ENCODE results near the gene PLD1.

PLD1 gene

GRCh38 chr3:171557173-171557572, 253.1 kb downstream of the PLD1 start:
- DNase-seq = no peak

DNA sequence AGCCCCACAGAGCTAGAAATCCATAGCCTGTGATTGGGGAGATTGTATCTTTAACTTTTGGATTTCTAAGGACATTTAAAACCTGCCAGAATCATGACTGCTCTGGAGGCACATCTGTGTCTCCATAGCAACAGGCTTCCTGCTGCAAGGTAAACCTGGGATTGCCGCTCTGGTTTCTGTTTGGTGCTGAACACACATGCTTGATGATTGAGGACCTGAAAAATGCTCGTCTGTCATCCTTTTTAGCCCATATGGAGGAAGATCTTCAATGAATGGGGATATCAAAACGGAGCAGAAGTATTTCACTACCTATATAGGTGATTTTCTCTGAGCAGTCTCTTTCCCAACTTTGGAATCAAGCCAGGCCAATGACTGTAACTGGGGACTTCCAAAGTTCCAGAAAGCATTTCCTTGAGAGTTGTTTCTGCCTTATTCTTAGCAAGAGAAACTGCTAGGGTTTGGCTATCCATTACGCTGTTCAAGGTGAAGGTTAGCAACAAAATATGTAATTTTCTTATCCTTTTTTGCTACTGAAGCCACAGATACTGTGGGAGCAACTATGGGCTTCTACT, 253.6 kb downstream of the PLD1 start:
- DNase-seq = no peak

GRCh38 chr3:171556148-171556547, 254.1 kb downstream of the PLD1 start:
- DNase-seq = no peak

DNA sequence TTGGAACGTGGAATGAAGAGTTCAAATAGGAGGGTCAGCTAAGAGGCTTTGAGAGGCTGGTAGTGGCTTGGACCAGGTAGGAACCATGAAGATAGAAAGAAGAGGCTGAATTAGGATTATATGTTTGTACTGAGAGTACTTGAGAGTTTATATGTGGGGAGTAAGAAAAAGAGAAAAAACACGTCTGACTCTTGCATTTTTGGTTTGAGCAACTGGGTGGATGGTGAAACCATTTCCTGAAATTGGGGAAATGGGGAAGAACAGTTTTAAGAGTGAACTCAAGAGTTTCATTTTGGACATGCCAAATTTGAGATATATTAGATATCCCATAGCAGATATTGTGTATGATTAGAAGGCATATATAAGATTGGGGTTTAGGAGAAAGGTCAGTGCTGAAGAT, 257.2 kb downstream of the PLD1 start:
- DNase-seq = no peak

DNA sequence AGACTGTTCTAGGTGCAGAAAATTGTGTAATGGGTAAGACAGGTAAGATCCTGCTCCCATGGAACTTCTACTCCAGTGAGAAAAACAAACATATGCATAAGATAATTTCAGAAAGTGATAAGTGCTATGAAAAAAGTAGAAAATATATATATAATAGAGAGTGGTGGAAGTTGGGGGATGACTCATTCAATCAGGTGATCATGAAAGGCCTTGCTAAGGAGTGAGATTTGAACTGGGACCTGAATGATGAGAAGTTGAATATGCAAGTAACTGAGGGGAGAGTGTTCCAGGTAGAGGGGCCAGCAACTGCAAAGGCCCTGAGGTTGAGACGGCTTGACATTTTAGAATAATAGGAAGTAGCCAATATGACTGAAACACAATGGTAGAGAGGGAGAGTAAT, 257.8 kb downstream of the PLD1 start:
- DNase-seq = no peak

- no peak for DNase-seq
These were observed 259.0 kb downstream of the PLD1 start for GRCh38 chr3:171551296-171551695.
